Tibial nerve (tissue), 3 donors: ENCODE data around the gene LONRF3.

ENCODE experiments used
- POLR2A ChIP-seq, 2 donors: fragments of 450-650 bp; IDR thresholded peaks; one replicate each; pipeline ENCODE4 v1.6.1; 2017; ENCODE audit warnings: antibody characterized with exemption in 2 of 2, mild to moderate bottlenecking in 2 of 2, moderate library complexity in 2 of 2
- TF ChIP-seq, protein P1 (sequence below), 5 experiments: fragments of 200-600 bp in 3 of 5; fragments of 450-650 bp in 2 of 5; sonication (generic) in 3 of 5; IDR thresholded peaks; one replicate each; pipeline ENCODE4 v1.5.1; 2016 to 2019; ENCODE audit warnings: antibody characterized with exemption in 5 of 5, mild to moderate bottlenecking in 3 of 5, moderate library complexity in 2 of 5

DNA sequence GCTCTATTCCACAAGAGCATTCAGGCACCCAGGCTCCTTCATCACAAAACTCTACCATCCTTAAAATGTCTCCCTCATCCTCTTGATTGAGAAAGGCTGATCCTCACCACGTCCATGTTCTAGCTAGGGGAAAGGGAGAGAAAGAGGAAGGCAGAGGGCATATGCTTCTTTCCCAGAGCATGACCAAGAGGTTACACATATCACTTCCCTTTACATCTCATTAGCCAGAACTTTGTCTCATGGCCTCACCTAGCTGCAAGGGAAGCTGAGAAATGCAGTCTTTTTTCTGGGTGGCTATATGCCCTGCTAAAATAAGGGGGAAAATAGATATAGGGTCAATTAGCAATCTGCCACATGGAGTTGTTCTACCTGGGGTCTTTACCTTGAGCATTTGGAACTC is 42.7 kb downstream of the LONRF3 start:
- TF ChIP-seq, protein P1, sequence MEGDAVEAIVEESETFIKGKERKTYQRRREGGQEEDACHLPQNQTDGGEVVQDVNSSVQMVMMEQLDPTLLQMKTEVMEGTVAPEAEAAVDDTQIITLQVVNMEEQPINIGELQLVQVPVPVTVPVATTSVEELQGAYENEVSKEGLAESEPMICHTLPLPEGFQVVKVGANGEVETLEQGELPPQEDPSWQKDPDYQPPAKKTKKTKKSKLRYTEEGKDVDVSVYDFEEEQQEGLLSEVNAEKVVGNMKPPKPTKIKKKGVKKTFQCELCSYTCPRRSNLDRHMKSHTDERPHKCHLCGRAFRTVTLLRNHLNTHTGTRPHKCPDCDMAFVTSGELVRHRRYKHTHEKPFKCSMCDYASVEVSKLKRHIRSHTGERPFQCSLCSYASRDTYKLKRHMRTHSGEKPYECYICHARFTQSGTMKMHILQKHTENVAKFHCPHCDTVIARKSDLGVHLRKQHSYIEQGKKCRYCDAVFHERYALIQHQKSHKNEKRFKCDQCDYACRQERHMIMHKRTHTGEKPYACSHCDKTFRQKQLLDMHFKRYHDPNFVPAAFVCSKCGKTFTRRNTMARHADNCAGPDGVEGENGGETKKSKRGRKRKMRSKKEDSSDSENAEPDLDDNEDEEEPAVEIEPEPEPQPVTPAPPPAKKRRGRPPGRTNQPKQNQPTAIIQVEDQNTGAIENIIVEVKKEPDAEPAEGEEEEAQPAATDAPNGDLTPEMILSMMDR (IDR thresholded peaks at IDR 0.05) = no peak
- no peak for TF ChIP-seq POLR2A (IDR thresholded peaks at IDR 0.05)
